Omental fat pad (tissue), 4 donors: ENCODE results near the gene KAT6B. TPM values are rescaled to one million over a fixed set of nuclear protein-coding genes. Genes with fewer than 3 reads are reported as not detected.

ENCODE experiments used
- ATAC-seq: fragments of 150-250 bp; one replicate; pipeline ENCODE4 v1.9.1; 2016; ENCODE audit warnings: mild to moderate bottlenecking, moderate library complexity; ENCODE audit not compliant: low FRiP score
- DNase-seq: peaks from one replicate; pipeline ENCODE4 v3.0.0-alpha.2; 2019; ENCODE audit warnings: low spot score
- total RNA-seq, 4 donors: library from RNA; depleted of rRNA; stranded (reverse); fragments of >200 nt; gene quantifications; one replicate each; pipeline ENCODE4 v1.1.0, GENCODE V29; 2016
- TF ChIP-seq, protein P1 (sequence below), 3 donors: fragments of 450-650 bp; IDR thresholded peaks; one replicate each; pipeline ENCODE4 v1.5.1; 2016 to 2017; ENCODE audit warnings: antibody characterized with exemption in 3 of 3, mild to moderate bottlenecking in 3 of 3, moderate library complexity in 2 of 3

Gene KAT6B
- total RNA-seq, 4 donors from 2014 or later, result 32.2 to 50.3 (median 37.6) TPM

DNA sequence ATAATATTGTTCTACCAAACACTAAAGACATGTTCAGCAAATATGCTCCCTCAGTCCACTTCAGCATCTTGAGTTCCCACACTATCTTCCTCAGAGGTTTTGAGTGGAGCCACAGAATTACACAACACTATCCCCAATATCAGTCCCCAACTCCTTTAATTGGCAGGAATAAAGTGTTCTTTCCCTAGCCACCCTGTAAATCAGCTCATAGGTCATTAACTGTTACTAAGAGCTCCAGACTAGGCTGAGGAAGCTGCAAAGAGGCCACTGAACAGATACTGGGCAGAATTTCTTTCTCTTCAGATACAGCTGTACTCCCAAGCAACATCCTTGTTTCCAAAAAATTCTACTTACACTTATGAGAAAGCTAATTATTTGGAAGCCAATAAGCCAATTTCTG is 11.6 kb upstream of the KAT6B start:
- DNase-seq, result no peak
- TF ChIP-seq, protein P1, sequence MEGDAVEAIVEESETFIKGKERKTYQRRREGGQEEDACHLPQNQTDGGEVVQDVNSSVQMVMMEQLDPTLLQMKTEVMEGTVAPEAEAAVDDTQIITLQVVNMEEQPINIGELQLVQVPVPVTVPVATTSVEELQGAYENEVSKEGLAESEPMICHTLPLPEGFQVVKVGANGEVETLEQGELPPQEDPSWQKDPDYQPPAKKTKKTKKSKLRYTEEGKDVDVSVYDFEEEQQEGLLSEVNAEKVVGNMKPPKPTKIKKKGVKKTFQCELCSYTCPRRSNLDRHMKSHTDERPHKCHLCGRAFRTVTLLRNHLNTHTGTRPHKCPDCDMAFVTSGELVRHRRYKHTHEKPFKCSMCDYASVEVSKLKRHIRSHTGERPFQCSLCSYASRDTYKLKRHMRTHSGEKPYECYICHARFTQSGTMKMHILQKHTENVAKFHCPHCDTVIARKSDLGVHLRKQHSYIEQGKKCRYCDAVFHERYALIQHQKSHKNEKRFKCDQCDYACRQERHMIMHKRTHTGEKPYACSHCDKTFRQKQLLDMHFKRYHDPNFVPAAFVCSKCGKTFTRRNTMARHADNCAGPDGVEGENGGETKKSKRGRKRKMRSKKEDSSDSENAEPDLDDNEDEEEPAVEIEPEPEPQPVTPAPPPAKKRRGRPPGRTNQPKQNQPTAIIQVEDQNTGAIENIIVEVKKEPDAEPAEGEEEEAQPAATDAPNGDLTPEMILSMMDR (IDR thresholded peaks at IDR 0.05), result no peak
- ATAC-seq, result no peak

DNA sequence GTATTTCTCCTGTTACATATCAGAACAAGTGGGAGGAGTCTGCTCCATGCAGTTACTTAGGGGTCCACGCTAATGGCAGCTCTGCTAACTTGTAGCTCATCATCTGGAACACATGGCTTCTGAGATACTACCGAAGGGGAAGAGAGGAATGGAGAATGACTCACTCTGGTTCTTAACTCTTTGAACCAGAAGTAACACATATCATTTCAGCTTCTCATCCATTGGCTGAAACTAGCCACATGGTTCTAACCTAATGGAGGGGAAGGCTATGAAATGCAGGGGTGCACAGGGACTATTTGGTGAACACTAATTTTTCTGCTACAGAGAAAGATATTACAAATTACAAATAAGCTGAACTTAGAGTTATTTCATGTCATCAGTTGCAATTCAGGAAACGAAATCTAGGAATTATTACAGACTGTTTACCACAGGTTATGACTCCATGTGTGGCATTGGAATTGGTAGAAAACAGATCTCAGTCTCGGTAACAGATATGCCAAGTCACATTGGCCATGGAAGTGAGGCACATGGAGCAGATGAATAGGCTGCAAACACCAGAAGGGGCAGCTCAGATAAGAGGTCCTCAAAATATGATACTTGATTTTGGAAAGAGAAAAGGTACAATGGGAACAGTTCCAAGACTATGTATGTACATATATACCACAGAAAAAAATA is 9.4 kb upstream of the KAT6B start:
- TF ChIP-seq, protein P1 (IDR thresholded peaks at IDR 0.05), result no peak
- ATAC-seq (no peak), DNase-seq (no peak)

DNA sequence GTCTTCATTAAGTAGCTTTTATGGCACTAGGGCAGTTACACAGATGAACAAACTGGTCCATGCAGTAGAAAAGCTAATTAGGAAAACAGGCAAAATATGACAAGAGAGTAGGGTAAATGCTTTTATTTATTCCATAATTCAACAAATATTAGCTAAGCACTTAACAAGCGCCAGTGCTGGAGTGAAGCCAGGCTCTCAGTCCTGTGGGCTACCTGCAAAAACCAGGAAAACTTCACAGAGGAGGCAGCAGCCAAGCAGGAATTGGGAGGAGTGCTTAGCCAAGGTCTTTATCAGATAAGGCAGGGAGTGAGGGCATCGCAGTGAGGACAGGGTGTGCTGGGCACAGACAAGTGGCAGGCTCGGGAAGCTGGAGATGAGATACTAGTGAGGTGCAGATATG is 4.9 kb upstream of the KAT6B start:
- DNase-seq, result no peak
- TF ChIP-seq, protein P1 (IDR thresholded peaks at IDR 0.05), result no peak
- no peak for ATAC-seq

DNA sequence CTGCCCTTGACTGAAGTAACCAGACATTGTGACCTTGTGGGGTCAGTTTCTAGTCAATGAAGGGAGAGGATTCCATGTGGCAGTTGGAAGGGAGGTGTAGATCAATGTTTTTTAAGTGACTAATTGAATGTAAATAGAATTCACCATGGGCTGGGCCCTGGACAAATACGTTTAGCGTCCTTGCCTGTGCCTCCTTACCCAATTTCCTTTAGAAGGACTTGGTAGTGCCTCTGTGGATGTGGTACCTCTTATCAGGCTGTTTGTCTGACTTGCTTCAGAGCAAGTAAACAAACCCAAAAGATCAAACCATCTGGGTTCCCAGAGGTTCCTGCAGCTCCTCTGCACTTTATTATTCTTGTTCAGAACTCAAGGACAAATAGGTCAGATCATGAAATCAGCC is 4.3 kb upstream of the KAT6B start:
- DNase-seq, result no peak
- TF ChIP-seq, protein P1 (IDR thresholded peaks at IDR 0.05), result no peak
- ATAC-seq, result no peak

DNA sequence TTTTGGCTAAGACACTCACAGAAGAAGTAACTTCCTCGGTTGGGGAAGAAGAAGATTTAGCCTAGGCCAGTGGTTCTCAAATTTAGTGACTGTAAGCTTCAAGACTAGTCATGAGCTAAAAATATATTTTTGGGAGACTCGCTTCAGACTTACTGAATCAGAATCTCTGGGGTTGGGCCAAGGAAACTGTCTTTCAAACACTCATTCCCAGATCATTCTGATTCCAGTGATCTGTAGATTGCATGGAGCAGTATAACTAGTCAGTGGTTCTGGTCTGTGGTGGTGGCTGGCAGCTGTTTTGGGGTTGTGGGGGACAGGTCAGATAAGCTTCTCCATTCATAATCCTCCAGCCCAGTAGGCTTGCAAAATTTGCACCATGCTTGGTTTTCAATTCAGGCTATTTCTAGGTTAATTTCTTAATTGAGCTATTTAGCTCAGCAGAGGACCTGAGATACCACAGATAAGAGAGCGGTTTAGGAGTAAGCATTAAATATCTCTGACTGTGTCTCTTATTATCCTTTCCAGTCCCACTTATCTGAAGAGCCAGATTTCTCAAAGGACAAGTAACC is 3.8 kb upstream of the KAT6B start:
- no peak for DNase-seq
- TF ChIP-seq, protein P1 (IDR thresholded peaks at IDR 0.05), result no peak
- ATAC-seq, result no peak

DNA sequence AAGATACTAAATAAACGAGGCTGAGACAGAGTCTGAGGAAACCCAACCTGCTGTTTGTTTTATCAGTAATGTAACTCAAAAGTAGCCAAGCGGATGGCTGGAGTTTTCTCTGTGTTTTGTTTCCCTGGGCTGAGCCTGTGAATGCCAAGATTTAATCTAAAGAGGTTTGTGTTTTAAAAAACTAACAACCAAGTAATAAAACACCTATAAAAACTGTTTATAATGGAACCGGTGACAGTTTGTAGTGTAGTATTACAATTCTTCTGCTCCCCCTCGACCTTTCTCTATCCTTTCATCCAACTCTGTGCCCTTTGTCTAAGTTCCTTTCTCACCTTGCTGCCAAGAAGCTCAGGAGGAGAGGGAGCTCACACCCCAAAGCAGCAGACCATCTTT is 2.6 kb upstream of the KAT6B start:
- DNase-seq, result no peak
- no peak for ATAC-seq
- TF ChIP-seq, protein P1 (IDR thresholded peaks at IDR 0.05), result no peak
